Nephron progenitor cell (in vitro differentiated cells): ENCODE results near the gene COL26A1.
A peak's percentile ranks its signal among the peaks of the same experiment; 100 is the strongest.

Source experiments
- DNase-seq: peaks from one replicate; pipeline ENCODE4 v3.0.0; 2021
- H3K27ac Mint-ChIP-seq: 2 replicates; pipeline ENCODE4 v1.8.0; 2021; ENCODE audit warnings: mild to moderate bottlenecking, moderate library complexity, mixed read lengths
- H3K27me3 Mint-ChIP-seq: 2 replicates; pipeline ENCODE4 v1.8.0; 2021; ENCODE audit warnings: mild to moderate bottlenecking, low read depth, mixed read lengths; ENCODE audit not compliant: poor library complexity
- H3K36me3 Mint-ChIP-seq: 2 replicates; pipeline ENCODE4 v1.8.0; 2021; ENCODE audit warnings: low read depth, mixed read lengths
- H3K4me1 Mint-ChIP-seq: 2 replicates; pipeline ENCODE4 v1.8.0; 2021; ENCODE audit warnings: mixed read lengths
- H3K4me3 Mint-ChIP-seq: 2 replicates; pipeline ENCODE4 v1.8.0; 2021; ENCODE audit warnings: mild to moderate bottlenecking, moderate library complexity, mixed read lengths
- H3K9me3 Mint-ChIP-seq: 2 replicates; pipeline ENCODE4 v1.8.0; 2021; ENCODE audit warnings: mild to moderate bottlenecking, moderate library complexity, mixed read lengths
- CTCF ChIP-seq: fragments of 200-600 bp; sonication (generic); IDR thresholded peaks from 2 replicates; pipeline ENCODE4 v1.5.0; 2021; ENCODE audit warnings: antibody characterized with exemption

Gene COL26A1

GRCh38 chr7:101386558-101387231 is 24.0 kb downstream of the COL26A1 start:
- DNase-seq = peak; percentile 94
- H3K27me3 Mint-ChIP-seq = no peaks in the 10 kb centered on the region
- peaks cover 11% of the 10 kb centered on the region for H3K9me3 Mint-ChIP-seq
- H3K36me3 Mint-ChIP-seq = peaks cover 18% of the 10 kb centered on the region
- peaks cover 70% of the 10 kb centered on the region for H3K4me1 Mint-ChIP-seq
- TF ChIP-seq CTCF = no peak
- peak overlapping the region; percentile 78 for H3K4me3 Mint-ChIP-seq
- H3K27ac Mint-ChIP-seq = peak overlapping the region; percentile 98

- Mint-ChIP-seq H3K4me1 (peaks cover 83% of the 10 kb centered on the region), H3K4me3 (peak overlapping the region; percentile 31), H3K9me3 (no peaks in the 10 kb centered on the region), H3K27ac (peak overlapping the region; percentile 98), H3K27me3 (peaks cover 2% of the 10 kb centered on the region), H3K36me3 (no peaks in the 10 kb centered on the region)
- DNase-seq = peak; percentile 75
- no peak for TF ChIP-seq CTCF
These were observed 28.2 kb downstream of the COL26A1 start for GRCh38 chr7:101390901-101391301.

- peak overlapping the region; percentile 98 for H3K27ac Mint-ChIP-seq
- no peak for TF ChIP-seq CTCF
These were observed 29.3 kb downstream of the COL26A1 start for GRCh38 chr7:101391991-101392390.

GRCh38 chr7:101393865-101394264 is 31.2 kb downstream of the COL26A1 start:
- peaks cover 2% of the 10 kb centered on the region for H3K27me3 Mint-ChIP-seq
- peaks cover 3% of the 10 kb centered on the region for H3K9me3 Mint-ChIP-seq
- no peak for TF ChIP-seq CTCF
- H3K4me1 Mint-ChIP-seq = peaks cover 80% of the 10 kb centered on the region
- DNase-seq = no peak
- H3K27ac Mint-ChIP-seq = no peak overlapping the region
- peaks cover 20% of the 10 kb centered on the region for H3K36me3 Mint-ChIP-seq
- H3K4me3 Mint-ChIP-seq = no peak overlapping the region

More at GRCh38 chr7:101391991-101392390, 29.3 kb downstream of the COL26A1 start:
- no peaks in the 10 kb centered on the region for H3K9me3 Mint-ChIP-seq
- H3K36me3 Mint-ChIP-seq = peaks cover 2% of the 10 kb centered on the region
- peaks cover 2% of the 10 kb centered on the region for H3K27me3 Mint-ChIP-seq
- peak overlapping the region; percentile 53 for H3K4me3 Mint-ChIP-seq
- no peak for DNase-seq
- peaks cover 85% of the 10 kb centered on the region for H3K4me1 Mint-ChIP-seq

GRCh38 chr7:101395376-101395775 is 32.7 kb downstream of the COL26A1 start:
- Mint-ChIP-seq H3K27ac (peak overlapping the region; percentile 97), H3K27me3 (peaks cover 3% of the 10 kb centered on the region), H3K9me3 (peaks cover 3% of the 10 kb centered on the region), H3K4me1 (peaks cover 74% of the 10 kb centered on the region), H3K4me3 (no peak overlapping the region), H3K36me3 (peaks cover 30% of the 10 kb centered on the region)
- no peak for DNase-seq
- no peak for TF ChIP-seq CTCF

- H3K27me3 Mint-ChIP-seq = peaks cover 12% of the 10 kb centered on the region
- H3K27ac Mint-ChIP-seq = peak overlapping the region; percentile 94
- H3K9me3 Mint-ChIP-seq = peaks cover 3% of the 10 kb centered on the region
- no peak for DNase-seq
- H3K4me3 Mint-ChIP-seq = no peak overlapping the region
- H3K36me3 Mint-ChIP-seq = peaks cover 34% of the 10 kb centered on the region
- peaks cover 73% of the 10 kb centered on the region for H3K4me1 Mint-ChIP-seq
- no peak for TF ChIP-seq CTCF
These were observed 34.6 kb downstream of the COL26A1 start for GRCh38 chr7:101397243-101397642.
